ENCODE measurements around the gene KLK6.

The KLK6 gene

GRCh38 chr19:50949861-50950260 lies 19.5 kb downstream of the KLK6 start:
- no peak for TF ChIP-seq CTCF (IDR thresholded peaks at IDR 0.05; ENCODE audit: low read depth, low read length)
- H3K4me3 ChIP-seq (ENCODE audit: low read depth, low read length), result no peak overlapping the region

GRCh38 chr19:50947123-50947522 lies 22.3 kb downstream of the KLK6 start:
- H3K4me3 ChIP-seq (ENCODE audit: low read depth, low read length), result no peak overlapping the region
- no peak for TF ChIP-seq CTCF (IDR thresholded peaks at IDR 0.05; ENCODE audit: low read depth, low read length)

- no peak overlapping the region for H3K4me3 ChIP-seq (ENCODE audit: low read depth, low read length)
- no peak for TF ChIP-seq CTCF (IDR thresholded peaks at IDR 0.05; ENCODE audit: low read depth, low read length)
Measured at GRCh38 chr19:50944795-50945194, 24.6 kb downstream of the KLK6 start.

DNA sequence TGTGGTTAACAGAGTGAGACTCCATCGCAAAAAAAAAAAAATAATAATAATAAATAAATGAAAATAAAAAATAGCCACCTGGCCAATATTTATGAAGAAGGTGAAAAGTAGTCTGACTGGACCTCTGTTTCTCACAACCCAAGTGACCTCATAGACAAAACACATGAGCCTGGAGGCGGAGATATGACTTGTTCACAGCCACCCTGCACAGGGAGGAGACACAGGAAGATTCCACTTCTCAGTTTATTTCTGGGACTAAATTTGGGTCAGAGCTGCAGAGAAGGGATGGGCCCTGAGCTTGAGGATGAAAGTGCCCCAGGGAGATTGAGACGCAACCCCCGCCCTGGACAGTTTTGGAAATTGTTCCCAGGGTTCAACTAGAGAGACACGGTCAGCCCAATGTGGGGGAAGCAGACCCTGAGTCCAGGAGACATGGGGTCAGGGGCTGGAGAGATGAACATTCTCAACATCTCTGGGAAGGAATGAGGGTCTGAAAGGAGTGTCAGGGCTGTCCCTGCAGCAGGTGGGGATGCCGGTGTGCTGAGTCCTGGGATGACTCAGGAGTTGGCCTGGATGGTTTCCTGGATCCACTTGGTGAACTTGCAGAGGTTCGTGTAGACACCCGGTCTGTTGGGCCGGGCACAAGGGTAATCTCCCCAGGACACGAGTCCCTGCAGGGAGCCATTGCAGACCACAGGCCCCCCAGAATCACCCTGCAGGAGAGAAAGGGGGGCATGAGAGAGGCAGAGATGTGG lies 26.1 kb downstream of the KLK6 start:
- H3K4me3 ChIP-seq (ENCODE audit: low read depth, low read length), result no peak overlapping the region
- TF ChIP-seq CTCF (IDR thresholded peaks at IDR 0.05; ENCODE audit: low read depth, low read length), result no peak

GRCh38 chr19:50939596-50939995 lies 29.8 kb downstream of the KLK6 start:
- H3K4me3 ChIP-seq (ENCODE audit: low read depth, low read length), result no peak overlapping the region
- no peak for TF ChIP-seq CTCF (IDR thresholded peaks at IDR 0.05; ENCODE audit: low read depth, low read length)

- no peak overlapping the region for H3K4me3 ChIP-seq (ENCODE audit: low read depth, low read length)
- TF ChIP-seq CTCF (IDR thresholded peaks at IDR 0.05; ENCODE audit: low read depth, low read length), result no peak
Measured at GRCh38 chr19:50933640-50934039, 35.8 kb downstream of the KLK6 start.

DNA sequence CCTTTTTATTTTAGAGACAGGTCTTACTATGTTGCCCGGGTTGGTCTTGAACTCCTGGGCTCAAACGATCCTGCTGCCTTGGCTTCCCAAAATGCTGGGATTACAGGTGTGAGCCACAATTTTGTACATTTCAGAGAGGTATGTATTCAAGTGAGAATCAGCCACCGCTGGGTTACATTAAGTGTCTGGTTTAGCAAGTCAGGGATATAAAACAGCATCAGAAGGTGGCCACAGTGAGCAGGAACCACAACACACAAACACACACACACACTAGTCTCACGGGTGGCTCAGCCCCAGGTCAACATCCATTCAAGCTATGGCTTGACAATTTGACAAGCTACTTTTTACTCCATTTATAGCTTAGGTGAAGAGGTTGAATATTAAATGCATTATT lies 36.7 kb downstream of the KLK6 start:
- H3K4me3 ChIP-seq (ENCODE audit: low read depth, low read length), result no peak overlapping the region
- no peak for TF ChIP-seq CTCF (IDR thresholded peaks at IDR 0.05; ENCODE audit: low read depth, low read length)

All from WI38 (cell line).